H9 (cell line): ENCODE results near the gene SLC43A1. TPM values are rescaled to one million over a fixed set of nuclear protein-coding genes. Genes with fewer than 3 reads are reported as not detected.

Source experiments
- DNase-seq: peaks from one replicate; pipeline ENCODE4 v3.0.0-alpha.2; 2017
- H2AFZ ChIP-seq: one replicate; pipeline ENCODE4 v1.6.1; 2013; ENCODE audit warnings: mild to moderate bottlenecking, low read length, control low read depth, moderate library complexity
- H2AK5ac ChIP-seq: 2 replicates; pipeline ENCODE4 v1.6.1; 2013; ENCODE audit warnings: low read length, control low read depth, mixed read lengths; ENCODE audit not compliant: insufficient read length
- H2BK120ac ChIP-seq: one replicate; pipeline ENCODE4 v1.6.1; 2013; ENCODE audit warnings: low read depth, mild to moderate bottlenecking, low read length, control low read depth, inconsistent platforms; ENCODE audit not compliant: poor library complexity, severe bottlenecking
- H2BK12ac ChIP-seq: 2 replicates; pipeline ENCODE4 v1.6.1; 2013; ENCODE audit warnings: low read length, control low read depth, mixed read lengths, low read depth; ENCODE audit not compliant: insufficient read length
- H2BK15ac ChIP-seq: 2 replicates; pipeline ENCODE4 v1.6.1; 2013; ENCODE audit warnings: low read depth, low read length, control low read depth
- H2BK20ac ChIP-seq: one replicate; pipeline ENCODE4 v1.6.1; 2013; ENCODE audit warnings: low read depth, mild to moderate bottlenecking, low read length, control low read depth, inconsistent platforms; ENCODE audit not compliant: poor library complexity, severe bottlenecking
- H2BK5ac ChIP-seq: 2 replicates; pipeline ENCODE4 v1.6.1; 2013; ENCODE audit warnings: low read length, control low read depth, mixed read lengths; ENCODE audit not compliant: insufficient read length
- H3K14ac ChIP-seq: 2 replicates; pipeline ENCODE4 v1.6.1; 2013; ENCODE audit warnings: low read length, control low read depth; ENCODE audit not compliant: insufficient read depth
- H3K18ac ChIP-seq: 2 replicates; pipeline ENCODE4 v1.6.1; 2013; ENCODE audit warnings: low read depth, mild to moderate bottlenecking, mixed read lengths, low read length, control low read depth; ENCODE audit not compliant: insufficient read length
- H3K23ac ChIP-seq: 2 replicates; pipeline ENCODE4 v1.6.1; 2013; ENCODE audit warnings: low read length, control low read depth, mixed read lengths, low read depth; ENCODE audit not compliant: insufficient read length
- H3K23me2 ChIP-seq: 2 replicates; pipeline ENCODE4 v1.6.1; 2013; ENCODE audit warnings: low read depth, mild to moderate bottlenecking, mixed read lengths, low read length, control low read depth; ENCODE audit not compliant: insufficient read length, poor library complexity, severe bottlenecking
- H3K27ac ChIP-seq: 2 replicates; pipeline ENCODE4 v1.5.1; 2013; ENCODE audit warnings: low read length, control low read depth, mixed read lengths, low read depth; ENCODE audit not compliant: insufficient read length
- H3K27me3 ChIP-seq: 2 replicates; pipeline ENCODE4 v1.6.1; 2013; ENCODE audit warnings: low read length, control low read depth, inconsistent platforms; ENCODE audit not compliant: insufficient read depth
- H3K4ac ChIP-seq: 2 replicates; pipeline ENCODE4 v1.6.1; 2013; ENCODE audit warnings: low read depth, mild to moderate bottlenecking, control low read depth, inconsistent platforms, low read length, moderate library complexity
- H3K4me1 ChIP-seq: 2 replicates; pipeline ENCODE4 v1.6.1; 2013; ENCODE audit warnings: low read length, control low read depth, inconsistent platforms; ENCODE audit not compliant: insufficient read depth
- H3K4me2 ChIP-seq: 2 replicates; pipeline ENCODE4 v1.6.1; 2013; ENCODE audit warnings: low read length, control low read depth, mixed read lengths; ENCODE audit not compliant: insufficient read length, insufficient read depth
- H3K56ac ChIP-seq: 2 replicates; pipeline ENCODE4 v1.6.1; 2013; ENCODE audit warnings: low read depth, mild to moderate bottlenecking, mixed read lengths, low read length, control low read depth; ENCODE audit not compliant: insufficient read length
- H3K79me1 ChIP-seq: 2 replicates; pipeline ENCODE4 v1.6.1; 2013; ENCODE audit warnings: low read depth, mild to moderate bottlenecking, moderate library complexity, low read length, control low read depth, inconsistent platforms; ENCODE audit not compliant: insufficient read depth, poor library complexity, severe bottlenecking
- H3K79me2 ChIP-seq: 2 replicates; pipeline ENCODE4 v1.6.1; 2013; ENCODE audit warnings: low read length, control low read depth, inconsistent platforms; ENCODE audit not compliant: insufficient read depth
- H3K9ac ChIP-seq: 2 replicates; pipeline ENCODE4 v1.6.1; 2013; ENCODE audit warnings: low read length, control low read depth, mixed read lengths; ENCODE audit not compliant: insufficient read length; ENCODE audit errors: extremely low read depth
- H3K9me3 ChIP-seq: one replicate; pipeline ENCODE4 v1.6.1; 2013; ENCODE audit warnings: low read depth, low read length, inconsistent platforms; ENCODE audit not compliant: control insufficient read depth
- H3T11ph ChIP-seq: one replicate; pipeline ENCODE4 v1.6.1; 2013; ENCODE audit warnings: mild to moderate bottlenecking, low read length, control low read depth, inconsistent platforms
- H4K20me1 ChIP-seq: one replicate; pipeline ENCODE4 v1.6.1; 2013; ENCODE audit not compliant: control insufficient read depth, insufficient read length, insufficient read depth
- H4K5ac ChIP-seq: 2 replicates; pipeline ENCODE4 v1.6.1; 2013; ENCODE audit warnings: low read depth, mild to moderate bottlenecking, mixed read lengths, low read length, control low read depth; ENCODE audit not compliant: insufficient read length
- H4K8ac ChIP-seq: replicated peaks from 2 replicates; pipeline ENCODE4 v1.6.1; 2013; ENCODE audit warnings: low read length, control low read depth, mixed read lengths, low read depth; ENCODE audit not compliant: insufficient read length
- H4K91ac ChIP-seq: 2 replicates; pipeline ENCODE4 v1.6.1; 2013; ENCODE audit warnings: low read depth, mild to moderate bottlenecking, moderate library complexity, mixed read lengths, low read length, control low read depth; ENCODE audit not compliant: insufficient read length
- H3K27ac Mint-ChIP-seq, 3 experiments: 2 replicates in 2 of 3; 3 replicates in 1 of 3; pipeline ENCODE4 v1.8.0; 2020 to 2021; ENCODE audit warnings: mixed read lengths in 3 of 3, mild to moderate bottlenecking in 1 of 3, moderate library complexity in 1 of 3
- H3K27me3 Mint-ChIP-seq: 2 replicates; pipeline ENCODE4 v1.8.0; 2021; ENCODE audit warnings: low read depth, mild to moderate bottlenecking, moderate library complexity, mixed read lengths
- H3K36me3 Mint-ChIP-seq, 3 experiments: 2 replicates in 2 of 3; 3 replicates in 1 of 3; pipeline ENCODE4 v1.8.0; 2020 to 2021; ENCODE audit warnings: low read depth in 3 of 3, mixed read lengths in 3 of 3; ENCODE audit not compliant: insufficient read depth in 1 of 3
- H3K4me1 Mint-ChIP-seq, 2 experiments: 2 replicates each; pipeline ENCODE4 v1.8.0; 2020; ENCODE audit warnings: mixed read lengths in 2 of 2
- H3K4me3 Mint-ChIP-seq, 2 experiments: 2 replicates in 1 of 2; 3 replicates in 1 of 2; pipeline ENCODE4 v1.8.0; 2020 to 2021; ENCODE audit warnings: mild to moderate bottlenecking in 2 of 2, mixed read lengths in 2 of 2, moderate library complexity in 1 of 2
- H3K9me3 Mint-ChIP-seq, 2 experiments: 2 replicates in 1 of 2; 3 replicates in 1 of 2; pipeline ENCODE4 v1.8.0; 2020; ENCODE audit warnings: mild to moderate bottlenecking in 2 of 2, mixed read lengths in 2 of 2, moderate library complexity in 1 of 2
- WGBS: extraction: QIAGEN DNeasy Blood & Tissue Kit; methylation state at CpG from one replicate; pipeline ENCODE4 v1.1.7; 2013; ENCODE audit warnings: missing lambda C conversion rate, low lambda C conversion rate, mixed read lengths; ENCODE audit not compliant: insufficient read length; ENCODE audit errors: extremely low coverage; 5-methylcytosine and 5-hydroxymethylcytosine counted together
- total RNA-seq: library from RNA; stranded (reverse); gene quantifications from 2 replicates; pipeline ENCODE4 v1.2.1, GENCODE V29; 2021
- TF ChIP-seq, protein P1 (sequence below): fragments of 200-600 bp; sonication (generic); conservative IDR thresholded peaks from 3 replicates; pipeline ENCODE4 v1.8.0; 2021; ENCODE audit warnings: antibody characterized with exemption, mild to moderate bottlenecking

SLC43A1 gene
- total RNA-seq, 1 experiment from 2014 or later = 17.0 TPM

DNA sequence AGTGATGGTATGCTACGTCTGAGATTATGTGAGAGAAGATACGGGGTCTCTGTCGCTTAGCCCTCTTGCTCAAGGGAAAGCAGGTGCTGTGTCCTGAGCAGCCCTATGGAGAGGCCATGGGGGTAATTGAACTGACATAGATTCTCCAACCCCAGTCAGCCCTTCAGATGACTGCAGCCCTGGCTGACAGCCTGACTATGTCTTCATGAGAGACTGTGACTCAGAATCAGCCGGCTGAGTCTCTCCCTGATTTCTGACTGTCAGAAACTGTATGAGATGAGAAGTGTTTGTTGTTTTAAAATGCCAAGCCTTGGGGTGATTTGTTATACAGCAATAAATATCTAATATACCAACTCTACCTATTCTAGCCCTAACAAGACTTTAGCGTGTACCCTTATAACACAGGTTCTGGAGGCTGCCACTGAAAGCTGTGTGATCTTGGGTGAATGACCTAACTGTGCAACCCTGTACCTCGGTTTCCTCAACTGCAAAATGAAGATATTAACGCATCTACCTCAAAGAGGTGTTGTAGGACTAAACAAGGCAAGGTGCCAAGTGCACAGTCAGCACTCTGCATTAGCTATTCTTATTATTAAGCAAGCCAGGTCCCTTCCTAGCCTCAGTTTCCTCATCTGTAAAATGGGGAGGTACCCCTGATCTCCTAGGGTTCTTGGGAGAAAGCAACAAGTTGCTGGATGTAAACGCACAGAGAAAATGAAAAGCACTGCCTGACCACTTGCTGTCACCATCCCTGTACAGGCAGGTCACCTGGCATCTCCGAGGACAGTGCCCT is 24.9 kb downstream of the SLC43A1 start:
- Histone ChIP-seq H3K56ac (no peak overlapping the region), H3K18ac (no peak overlapping the region), H3K9ac (no peak overlapping the region), H2BK20ac (no peak overlapping the region), H4K91ac (no peak overlapping the region), H2AK5ac (no peak overlapping the region), H3K23ac (no peak overlapping the region), H3K9me3 (no peaks in the 10 kb centered on the region), H4K5ac (no peak overlapping the region), H2BK5ac (no peak overlapping the region), H2BK12ac (no peak overlapping the region), H2BK120ac (no peak overlapping the region), H3K4me2 (no peak overlapping the region), H4K8ac (no peak overlapping the region), H3K79me2 (no peaks in the 10 kb centered on the region), H3K27me3 (no peaks in the 10 kb centered on the region), H2BK15ac (no peak overlapping the region), H4K20me1 (peaks cover 3% of the 10 kb centered on the region), H3K4ac (no peak overlapping the region), H3K79me1 (no peaks in the 10 kb centered on the region), H3K4me1 (peaks cover 8% of the 10 kb centered on the region; the same call in 1 of the 2 replicates), H3K23me2 (no peaks in the 10 kb centered on the region), H3T11ph (no peak overlapping the region), H2AFZ (no peak overlapping the region), H3K14ac (no peak overlapping the region; the same call in 1 of the 2 replicates), H3K27ac (no peak overlapping the region)
- TF ChIP-seq, protein P1, sequence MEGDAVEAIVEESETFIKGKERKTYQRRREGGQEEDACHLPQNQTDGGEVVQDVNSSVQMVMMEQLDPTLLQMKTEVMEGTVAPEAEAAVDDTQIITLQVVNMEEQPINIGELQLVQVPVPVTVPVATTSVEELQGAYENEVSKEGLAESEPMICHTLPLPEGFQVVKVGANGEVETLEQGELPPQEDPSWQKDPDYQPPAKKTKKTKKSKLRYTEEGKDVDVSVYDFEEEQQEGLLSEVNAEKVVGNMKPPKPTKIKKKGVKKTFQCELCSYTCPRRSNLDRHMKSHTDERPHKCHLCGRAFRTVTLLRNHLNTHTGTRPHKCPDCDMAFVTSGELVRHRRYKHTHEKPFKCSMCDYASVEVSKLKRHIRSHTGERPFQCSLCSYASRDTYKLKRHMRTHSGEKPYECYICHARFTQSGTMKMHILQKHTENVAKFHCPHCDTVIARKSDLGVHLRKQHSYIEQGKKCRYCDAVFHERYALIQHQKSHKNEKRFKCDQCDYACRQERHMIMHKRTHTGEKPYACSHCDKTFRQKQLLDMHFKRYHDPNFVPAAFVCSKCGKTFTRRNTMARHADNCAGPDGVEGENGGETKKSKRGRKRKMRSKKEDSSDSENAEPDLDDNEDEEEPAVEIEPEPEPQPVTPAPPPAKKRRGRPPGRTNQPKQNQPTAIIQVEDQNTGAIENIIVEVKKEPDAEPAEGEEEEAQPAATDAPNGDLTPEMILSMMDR = no peak
- Mint-ChIP-seq H3K36me3 (peaks cover 24 to 28% (median 25%) of the 10 kb centered on the region in 3 experiments; a peak in 6 of 7 replicates), H3K27me3 (no peaks in the 10 kb centered on the region), H3K27ac (no peak overlapping the region; a peak in 1 of 7 replicates), H3K4me1 (peaks cover 8 to 17% of the 10 kb centered on the region in 2 experiments), H3K9me3 (no peaks in the 10 kb centered on the region; a peak in 1 of 5 replicates), H3K4me3 (no peak overlapping the region)
- WGBS = no CpG with 5 or more reads among the region's 9 CpGs
- no peak for DNase-seq
